NCI-H526 (cell line): Measurements from ENCODE around the gene ATP8B1.
A peak's percentile ranks its signal among the peaks of the same experiment; 100 is the strongest.
"Not testable (repeated sequence)": the region's sequence is repeated elsewhere in the genome, so short reads cannot be mapped to it uniquely, and the experiment has no call there.

Source experiments
- DNase-seq, 2 experiments: peaks; one replicate each; lab custom pipeline; 2025; lab: John Stamatoyannopoulos, UW

ATP8B1 gene

GRCh38 chr18:57660961-57661360 is 142.2 kb downstream of the ATP8B1 start:
- no peak for DNase-seq

GRCh38 chr18:57659460-57660102 is 143.5 kb downstream of the ATP8B1 start:
- DNase-seq: no peak

- no peak for DNase-seq
Observed at GRCh38 chr18:57657542-57657941, 145.6 kb downstream of the ATP8B1 start.

GRCh38 chr18:57655740-57656139 is 147.4 kb downstream of the ATP8B1 start:
- no peak for DNase-seq

- no peak for DNase-seq
Observed at GRCh38 chr18:57651914-57652313, 151.2 kb downstream of the ATP8B1 start.

- no peak for DNase-seq
Observed at GRCh38 chr18:57649556-57650500, 153.3 kb downstream of the ATP8B1 start.

- no peak for DNase-seq
Observed at GRCh38 chr18:57648414-57648813, 154.7 kb downstream of the ATP8B1 start.

GRCh38 chr18:57644540-57644939 is 158.6 kb downstream of the ATP8B1 start:
- DNase-seq: peak in 1 of 2 experiments; percentile 26

GRCh38 chr18:57643726-57644125 is 159.4 kb downstream of the ATP8B1 start:
- DNase-seq: not testable (repeated sequence)

- not testable (repeated sequence) for DNase-seq
Observed at GRCh38 chr18:57642462-57642861, 160.7 kb downstream of the ATP8B1 start.

GRCh38 chr18:57640749-57641148 is 162.4 kb downstream of the ATP8B1 start:
- DNase-seq: no peak

GRCh38 chr18:57640236-57640635 is 162.9 kb downstream of the ATP8B1 start:
- DNase-seq: no peak

GRCh38 chr18:57635003-57635822 is 167.9 kb downstream of the ATP8B1 start:
- DNase-seq: no peak

- DNase-seq: no peak
Observed at GRCh38 chr18:57631697-57632096, 171.4 kb downstream of the ATP8B1 start.

- DNase-seq: no peak
Observed at GRCh38 chr18:57630754-57631595, 172.1 kb downstream of the ATP8B1 start.

GRCh38 chr18:57630002-57630753 is 172.9 kb downstream of the ATP8B1 start:
- DNase-seq: peak; percentile 81 to 95

GRCh38 chr18:57629422-57629821 is 173.7 kb downstream of the ATP8B1 start:
- no peak for DNase-seq

- no peak for DNase-seq
Observed at GRCh38 chr18:57627488-57627887, 175.6 kb downstream of the ATP8B1 start.

GRCh38 chr18:57624988-57625387 is 178.1 kb downstream of the ATP8B1 start:
- DNase-seq: no peak

GRCh38 chr18:57621246-57621604 is 181.9 kb downstream of the ATP8B1 start:
- peak in 1 of 2 experiments; percentile 57 for DNase-seq

GRCh38 chr18:57619876-57620275 is 183.2 kb downstream of the ATP8B1 start:
- no peak for DNase-seq
